ENCODE results near the gene ZNF862. TPM values are rescaled to one million over a fixed set of nuclear protein-coding genes. Genes with fewer than 3 reads are reported as not detected.

ZNF862 gene
- total and polyA plus RNA-seq, 2 of the 13 experiments (the other 11 are each of a cell fraction or from before 2014, with no cell fraction given): 0.89 to 2.0 TPM

DNA sequence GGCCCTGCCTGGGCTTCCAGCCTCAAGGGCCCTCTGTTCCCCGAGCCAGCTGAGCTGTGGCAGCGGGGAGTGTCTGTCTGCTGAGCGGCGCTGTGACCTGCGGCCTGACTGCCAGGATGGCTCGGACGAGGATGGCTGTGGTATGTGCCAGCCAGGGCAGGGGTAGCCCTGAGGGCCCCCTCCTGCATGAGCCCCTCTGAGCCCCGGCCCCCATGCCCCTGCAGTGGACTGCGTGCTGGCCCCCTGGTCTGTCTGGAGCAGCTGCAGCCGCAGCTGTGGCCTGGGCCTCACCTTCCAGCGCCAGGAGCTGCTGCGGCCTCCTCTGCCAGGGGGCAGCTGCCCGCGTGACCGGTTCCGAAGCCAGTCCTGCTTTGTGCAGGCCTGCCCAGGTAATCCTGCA lies 36.4 kb upstream of the ZNF862 start:
- H3K36me3 ChIP-seq (replicated peaks in 1 of 2; ENCODE audit: control insufficient read depth in 1 of 2, insufficient read depth in 2 of 2, low read length in 2 of 2): no peaks in the 10 kb centered on the region
- WGBS (ENCODE audit: low lambda C conversion rate): 100% methylated on average over 1 of the region's 16 CpGs
- no peak overlapping the region for H2AFZ ChIP-seq (ENCODE audit: low read length)
- no peak overlapping the region for H3K9ac ChIP-seq (ENCODE audit: insufficient read depth, low read depth, low read length)
- no peak overlapping the region for H3K4me2 ChIP-seq (ENCODE audit: low read depth, low read length)
- ATAC-seq: no peak
- POLR2A ChIA-PET: no interaction called here
- no peaks in the 10 kb centered on the region for H3K9me3 ChIP-seq (ENCODE audit: low read length)
- TF ChIP-seq ZIK1 (CRISPR knock-in tag; IDR thresholded peaks at IDR 0.05; ENCODE audit: borderline replicate concordance, low read depth) (no peak), ZNF160 (CRISPR knock-in tag; IDR thresholded peaks at IDR 0.05) (no peak)
- TF ChIP-seq, protein P1, sequence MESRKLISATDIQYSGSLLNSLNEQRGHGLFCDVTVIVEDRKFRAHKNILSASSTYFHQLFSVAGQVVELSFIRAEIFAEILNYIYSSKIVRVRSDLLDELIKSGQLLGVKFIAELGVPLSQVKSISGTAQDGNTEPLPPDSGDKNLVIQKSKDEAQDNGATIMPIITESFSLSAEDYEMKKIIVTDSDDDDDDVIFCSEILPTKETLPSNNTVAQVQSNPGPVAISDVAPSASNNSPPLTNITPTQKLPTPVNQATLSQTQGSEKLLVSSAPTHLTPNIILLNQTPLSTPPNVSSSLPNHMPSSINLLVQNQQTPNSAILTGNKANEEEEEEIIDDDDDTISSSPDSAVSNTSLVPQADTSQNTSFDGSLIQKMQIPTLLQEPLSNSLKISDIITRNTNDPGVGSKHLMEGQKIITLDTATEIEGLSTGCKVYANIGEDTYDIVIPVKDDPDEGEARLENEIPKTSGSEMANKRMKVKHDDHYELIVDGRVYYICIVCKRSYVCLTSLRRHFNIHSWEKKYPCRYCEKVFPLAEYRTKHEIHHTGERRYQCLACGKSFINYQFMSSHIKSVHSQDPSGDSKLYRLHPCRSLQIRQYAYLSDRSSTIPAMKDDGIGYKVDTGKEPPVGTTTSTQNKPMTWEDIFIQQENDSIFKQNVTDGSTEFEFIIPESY (CRISPR knock-in tag; IDR thresholded peaks at IDR 0.05): no peak
- DNase-seq (ENCODE audit: low spot score): no peak
- no peak for FAIRE-seq
- H3K79me2 ChIP-seq (ENCODE audit: insufficient read depth, low read length): no peaks in the 10 kb centered on the region
- CTCF ChIA-PET (ENCODE audit: low intra/inter-chr PET ratio, low total read pairs): no interaction called here
- H3K27ac ChIP-seq (ENCODE audit: extremely low read length, insufficient read depth, low read length): no peak overlapping the region
- no peaks in the 10 kb centered on the region for H4K20me1 ChIP-seq (ENCODE audit: insufficient read depth, low read length)
- intact Hi-C loops (cut with micrococcal nuclease; ENCODE audit: unreplicated experiment): no loop called here
- H3K4me1 ChIP-seq (ENCODE audit: insufficient read depth, low read length): no peaks in the 10 kb centered on the region
- no peaks in the 10 kb centered on the region for H3K27me3 ChIP-seq (ENCODE audit: control insufficient read depth in 1 of 2, insufficient read depth in 2 of 2, low read length in 2 of 2)
- no peak overlapping the region for H3K4me3 ChIP-seq (replicated peaks in 1 of 3; ENCODE audit: insufficient read depth in 1 of 3, low read depth in 2 of 3, low read length in 3 of 3)
- in situ Hi-C loops (cut with HindIII; ENCODE audit: extremely low pct_ligation_motif_present, low pct_unique_long_range_greater_than_20kb): no loop called here
- no TSS peak for BruUV-seq (replicated peaks)

DNA sequence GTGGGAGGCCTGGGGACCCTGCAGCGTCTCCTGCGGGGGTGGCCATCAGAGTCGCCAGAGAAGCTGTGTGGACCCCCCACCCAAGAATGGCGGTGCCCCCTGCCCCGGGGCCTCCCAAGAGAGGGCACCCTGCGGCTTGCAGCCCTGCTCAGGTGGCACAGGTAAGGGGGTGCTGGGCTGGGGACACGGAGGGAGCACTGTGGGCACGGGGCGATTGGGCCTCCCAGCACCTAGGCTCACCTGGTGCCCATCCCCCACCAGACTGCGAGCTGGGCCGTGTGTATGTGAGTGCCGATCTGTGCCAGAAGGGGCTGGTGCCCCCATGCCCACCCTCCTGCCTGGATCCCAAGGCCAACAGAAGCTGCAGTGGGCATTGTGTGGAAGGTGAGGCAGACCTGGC lies 35.2 kb upstream of the ZNF862 start:
- no peaks in the 10 kb centered on the region for H3K9me3 ChIP-seq (ENCODE audit: low read length)
- H3K4me3 ChIP-seq (replicated peaks in 1 of 3; ENCODE audit: insufficient read depth in 1 of 3, low read depth in 2 of 3, low read length in 3 of 3): no peak overlapping the region
- H3K27ac ChIP-seq (ENCODE audit: extremely low read length, insufficient read depth, low read length): no peak overlapping the region
- DNase-seq (ENCODE audit: low spot score): no peak
- no TSS peak for BruUV-seq (replicated peaks)
- no CpG with 5 or more reads among the region's 12 CpGs for WGBS (ENCODE audit: low lambda C conversion rate)
- no peaks in the 10 kb centered on the region for H3K36me3 ChIP-seq (replicated peaks in 1 of 2; ENCODE audit: control insufficient read depth in 1 of 2, insufficient read depth in 2 of 2, low read length in 2 of 2)
- ChIA-PET CTCF (ENCODE audit: low intra/inter-chr PET ratio, low total read pairs) (no interaction called here), POLR2A (no interaction called here)
- intact Hi-C loops (cut with micrococcal nuclease; ENCODE audit: unreplicated experiment): no loop called here
- H3K79me2 ChIP-seq (ENCODE audit: insufficient read depth, low read length): no peaks in the 10 kb centered on the region
- H3K4me1 ChIP-seq (ENCODE audit: insufficient read depth, low read length): no peaks in the 10 kb centered on the region
- no peak for ATAC-seq
- H3K27me3 ChIP-seq (ENCODE audit: control insufficient read depth in 1 of 2, insufficient read depth in 2 of 2, low read length in 2 of 2): no peaks in the 10 kb centered on the region
- no peaks in the 10 kb centered on the region for H4K20me1 ChIP-seq (ENCODE audit: insufficient read depth, low read length)
- TF ChIP-seq CAMTA2 (CRISPR knock-in tag; IDR thresholded peaks at IDR 0.05; ENCODE audit: borderline replicate concordance) (no peak), ZNF83 (CRISPR knock-in tag; IDR thresholded peaks at IDR 0.05; ENCODE audit: borderline replicate concordance) (no peak)
- no peak overlapping the region for H3K4me2 ChIP-seq (ENCODE audit: low read depth, low read length)
- H2AFZ ChIP-seq (ENCODE audit: low read length): no peak overlapping the region
- in situ Hi-C loops (cut with HindIII; ENCODE audit: extremely low pct_ligation_motif_present, low pct_unique_long_range_greater_than_20kb): no loop called here
- no peak for FAIRE-seq
- no peak overlapping the region for H3K9ac ChIP-seq (ENCODE audit: insufficient read depth, low read depth, low read length)
